ENCODE measurements around the gene ZNF444.

- TF ChIP-seq, protein P1, sequence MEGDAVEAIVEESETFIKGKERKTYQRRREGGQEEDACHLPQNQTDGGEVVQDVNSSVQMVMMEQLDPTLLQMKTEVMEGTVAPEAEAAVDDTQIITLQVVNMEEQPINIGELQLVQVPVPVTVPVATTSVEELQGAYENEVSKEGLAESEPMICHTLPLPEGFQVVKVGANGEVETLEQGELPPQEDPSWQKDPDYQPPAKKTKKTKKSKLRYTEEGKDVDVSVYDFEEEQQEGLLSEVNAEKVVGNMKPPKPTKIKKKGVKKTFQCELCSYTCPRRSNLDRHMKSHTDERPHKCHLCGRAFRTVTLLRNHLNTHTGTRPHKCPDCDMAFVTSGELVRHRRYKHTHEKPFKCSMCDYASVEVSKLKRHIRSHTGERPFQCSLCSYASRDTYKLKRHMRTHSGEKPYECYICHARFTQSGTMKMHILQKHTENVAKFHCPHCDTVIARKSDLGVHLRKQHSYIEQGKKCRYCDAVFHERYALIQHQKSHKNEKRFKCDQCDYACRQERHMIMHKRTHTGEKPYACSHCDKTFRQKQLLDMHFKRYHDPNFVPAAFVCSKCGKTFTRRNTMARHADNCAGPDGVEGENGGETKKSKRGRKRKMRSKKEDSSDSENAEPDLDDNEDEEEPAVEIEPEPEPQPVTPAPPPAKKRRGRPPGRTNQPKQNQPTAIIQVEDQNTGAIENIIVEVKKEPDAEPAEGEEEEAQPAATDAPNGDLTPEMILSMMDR (IDR thresholded peaks at IDR 0.05 in 8 of 11, conservative IDR thresholded peaks at IDR 0.05 in 3 of 11), result no peak
- no peak for TF ChIP-seq POLR2A (IDR thresholded peaks at IDR 0.05)
These were observed 9.4 kb upstream of the ZNF444 start for GRCh38 chr19:56131651-56132050.
